ENCODE measurements around the gene TMEM247.

Gene TMEM247

GRCh38 chr2:46489423-46490174, 10.2 kb downstream of the TMEM247 start:
- DNase-seq (ENCODE audit: low spot score), result no peak

DNA sequence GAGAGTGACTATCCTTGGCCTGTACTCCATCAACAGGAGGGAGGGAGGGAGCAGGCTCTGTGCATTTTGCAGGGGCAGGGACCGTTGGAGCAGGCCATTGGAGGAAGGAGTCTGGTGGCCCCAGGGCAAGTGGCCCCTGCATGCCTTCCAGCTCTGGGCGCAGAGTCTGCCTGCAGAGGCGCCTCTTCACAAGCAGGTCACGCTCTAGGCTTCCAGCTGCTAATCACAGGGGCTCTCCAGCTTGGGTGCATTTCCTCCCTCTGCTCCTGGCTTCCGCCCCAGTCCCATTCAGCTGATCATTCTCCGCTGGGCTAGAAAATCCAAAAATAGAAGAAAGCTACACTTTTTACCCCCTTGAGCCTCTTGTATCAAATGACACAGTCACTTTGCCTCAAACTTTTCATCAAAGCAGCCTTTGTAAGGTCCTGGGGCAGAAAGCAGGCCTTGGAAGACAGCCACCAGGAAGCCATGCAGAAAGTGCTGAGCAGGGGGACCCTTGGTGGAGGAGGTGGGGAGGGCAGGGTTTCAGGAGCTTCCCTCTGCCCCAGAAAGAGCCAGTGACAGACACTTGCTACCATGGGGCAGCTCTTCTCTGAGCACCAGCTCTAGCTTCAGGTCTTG, 11.3 kb downstream of the TMEM247 start:
- DNase-seq (ENCODE audit: low spot score), result peak; percentile 17

DNA sequence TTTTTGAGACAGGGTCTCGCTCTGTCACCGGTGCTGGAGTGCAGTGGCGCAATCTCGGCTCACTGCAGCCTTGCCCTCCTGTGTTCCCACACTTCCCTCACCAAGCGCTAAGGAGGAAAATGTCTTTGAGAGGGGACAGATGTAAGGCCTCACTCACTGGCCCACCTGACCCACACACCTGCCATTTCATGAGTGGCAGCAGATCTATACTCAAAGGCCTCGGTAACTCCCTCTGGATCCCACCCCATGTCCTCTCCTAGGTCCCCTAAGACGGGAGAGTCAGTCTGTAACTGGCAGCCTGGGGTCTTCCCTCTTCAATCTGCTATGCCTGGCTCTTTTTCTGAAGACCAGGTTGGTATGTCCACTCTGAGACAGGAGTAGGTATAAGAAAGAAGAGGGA, 12.9 kb downstream of the TMEM247 start:
- DNase-seq (ENCODE audit: low spot score), result no peak

GRCh38 chr2:46493241-46493970, 14.0 kb downstream of the TMEM247 start:
- DNase-seq (ENCODE audit: low spot score), result no peak

DNA sequence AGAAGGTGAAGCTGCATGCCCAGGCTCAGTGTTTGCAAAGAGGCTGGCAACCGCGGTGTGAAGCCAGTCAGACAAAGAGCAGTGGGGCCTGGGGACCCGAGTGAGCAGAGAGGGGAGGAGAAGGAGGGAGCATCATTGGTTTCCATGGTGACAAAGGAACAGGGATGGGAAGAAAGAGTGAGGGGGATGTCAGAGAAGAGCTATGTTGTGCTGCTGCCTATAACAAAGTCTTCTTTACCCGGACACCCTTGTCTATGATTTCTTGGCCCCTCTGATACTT, 14.5 kb downstream of the TMEM247 start:
- no peak for DNase-seq (ENCODE audit: low spot score)

GRCh38 chr2:46494596-46494995, 15.2 kb downstream of the TMEM247 start:
- no peak for DNase-seq (ENCODE audit: low spot score)

DNA sequence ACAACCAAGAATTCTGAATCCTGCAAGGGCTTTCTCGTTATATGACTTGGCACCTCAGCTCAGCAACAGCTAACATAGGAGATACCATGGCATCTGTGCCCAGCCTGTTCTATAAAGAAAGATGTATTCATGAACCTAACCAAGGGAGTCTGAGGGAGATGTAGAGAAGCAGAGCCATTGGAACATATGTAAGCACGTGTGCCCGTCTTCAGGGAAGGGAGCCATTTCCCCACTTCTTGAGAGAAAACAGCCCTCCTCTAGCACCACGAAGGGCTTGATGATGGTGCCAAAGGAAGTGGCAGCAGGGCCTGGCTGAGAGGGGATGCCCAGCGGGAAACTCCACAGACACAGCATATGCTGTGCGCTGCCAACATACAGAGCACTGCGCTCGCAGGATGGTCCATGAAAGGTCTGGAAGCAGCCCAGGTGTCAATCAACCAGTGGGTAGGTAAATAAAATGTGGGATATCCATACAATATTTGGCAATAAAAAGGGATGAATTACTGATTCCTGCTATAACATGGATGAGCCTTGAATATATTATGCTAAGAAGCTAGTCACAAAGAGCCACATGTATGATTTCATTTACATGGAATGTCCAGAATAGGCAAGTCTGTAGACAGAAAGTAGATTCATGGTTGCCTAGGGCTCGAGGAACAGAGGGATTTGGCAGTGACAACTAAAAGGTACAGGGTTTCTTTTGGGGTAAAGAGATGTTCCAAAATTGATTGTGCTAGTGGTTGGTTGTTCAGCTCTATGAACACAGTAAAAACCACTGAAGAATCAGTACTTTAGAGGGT, 16.1 kb downstream of the TMEM247 start:
- no peak for DNase-seq (ENCODE audit: low spot score)

- no peak for DNase-seq (ENCODE audit: low spot score)
Measured at GRCh38 chr2:46497766-46498165, 18.4 kb downstream of the TMEM247 start.

DNA sequence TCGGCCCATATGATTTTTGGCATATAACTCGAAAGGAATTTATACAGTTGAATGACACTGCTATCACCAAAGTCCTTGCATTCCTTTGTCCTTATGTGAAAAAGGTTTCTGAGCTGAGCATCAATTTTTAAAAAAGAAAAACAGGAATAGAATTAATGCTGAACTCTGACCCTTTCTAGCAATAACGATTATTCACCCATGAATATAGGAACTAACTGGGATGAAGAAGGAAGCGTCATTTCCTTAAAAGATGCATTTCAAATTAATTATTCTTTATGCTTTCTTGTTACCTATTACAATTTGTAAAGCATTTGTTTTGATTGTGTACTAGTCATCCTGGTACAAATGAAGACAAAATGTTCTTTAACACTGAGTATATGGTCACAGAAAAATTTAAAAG, 19.3 kb downstream of the TMEM247 start:
- DNase-seq (ENCODE audit: low spot score), result no peak

DNA sequence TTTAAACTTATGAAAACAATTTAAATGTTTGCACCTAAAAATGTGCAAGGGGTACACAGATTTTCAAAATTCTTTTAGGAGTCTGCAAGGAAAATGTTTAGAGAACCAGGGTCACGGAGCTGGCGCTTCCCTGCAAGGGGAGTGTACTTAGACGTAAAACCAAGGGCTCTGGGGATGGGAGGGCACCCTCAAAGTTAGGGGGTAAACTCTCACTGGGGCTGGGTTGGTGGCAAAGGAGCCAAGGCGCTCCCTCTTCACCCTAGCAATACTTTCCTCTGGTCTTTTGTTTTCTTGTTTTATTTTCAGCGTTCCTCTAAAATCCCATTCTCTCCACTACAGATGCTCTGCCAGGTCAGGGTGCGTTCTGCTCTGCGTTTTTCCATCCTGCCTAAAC, 20.0 kb downstream of the TMEM247 start:
- no peak for DNase-seq (ENCODE audit: low spot score)

GRCh38 chr2:46500801-46501200, 21.4 kb downstream of the TMEM247 start:
- no peak for DNase-seq (ENCODE audit: low spot score)

GRCh38 chr2:46502291-46502885, 23.0 kb downstream of the TMEM247 start:
- DNase-seq (ENCODE audit: low spot score), result no peak

DNA sequence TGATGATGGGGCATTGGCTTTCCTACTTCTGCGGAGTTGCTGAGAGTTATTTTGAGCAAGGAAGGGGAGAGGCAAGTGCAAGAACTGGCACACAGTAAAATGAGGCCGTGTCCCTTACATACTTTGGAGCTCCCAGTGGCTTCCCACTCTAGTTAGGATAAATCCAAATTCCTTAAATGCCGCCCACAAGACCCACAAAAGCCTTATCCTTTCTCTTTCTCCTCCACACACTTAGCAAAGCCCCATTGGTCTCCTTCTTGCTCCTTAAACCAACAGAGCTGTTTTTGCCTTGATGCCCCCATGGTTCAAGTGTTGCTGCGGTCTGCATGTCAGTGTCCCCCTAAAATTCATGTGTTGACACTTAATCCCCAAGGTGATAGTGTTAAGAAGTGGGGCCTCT, 24.3 kb downstream of the TMEM247 start:
- no peak for DNase-seq (ENCODE audit: low spot score)

DNA sequence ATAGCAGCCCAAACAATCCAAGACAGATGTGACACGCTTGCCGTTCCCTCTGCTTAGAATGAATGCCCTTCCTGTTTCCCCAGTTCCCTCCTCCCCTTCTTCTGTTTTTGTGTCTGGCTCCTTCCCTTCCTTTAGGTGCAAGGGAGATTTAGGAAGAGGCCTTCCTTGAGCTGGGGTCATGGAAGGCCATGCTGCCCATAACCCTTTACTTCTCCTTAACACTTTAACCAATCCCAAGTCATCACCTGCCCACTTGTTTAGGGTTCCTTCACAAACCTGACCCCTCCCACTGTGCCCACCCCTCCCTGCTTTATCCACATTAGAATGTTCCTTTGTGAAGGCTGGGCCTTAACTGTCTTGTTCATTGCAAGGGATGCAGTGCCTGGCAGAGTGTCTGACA, 24.9 kb downstream of the TMEM247 start:
- no peak for DNase-seq (ENCODE audit: low spot score)

DNA sequence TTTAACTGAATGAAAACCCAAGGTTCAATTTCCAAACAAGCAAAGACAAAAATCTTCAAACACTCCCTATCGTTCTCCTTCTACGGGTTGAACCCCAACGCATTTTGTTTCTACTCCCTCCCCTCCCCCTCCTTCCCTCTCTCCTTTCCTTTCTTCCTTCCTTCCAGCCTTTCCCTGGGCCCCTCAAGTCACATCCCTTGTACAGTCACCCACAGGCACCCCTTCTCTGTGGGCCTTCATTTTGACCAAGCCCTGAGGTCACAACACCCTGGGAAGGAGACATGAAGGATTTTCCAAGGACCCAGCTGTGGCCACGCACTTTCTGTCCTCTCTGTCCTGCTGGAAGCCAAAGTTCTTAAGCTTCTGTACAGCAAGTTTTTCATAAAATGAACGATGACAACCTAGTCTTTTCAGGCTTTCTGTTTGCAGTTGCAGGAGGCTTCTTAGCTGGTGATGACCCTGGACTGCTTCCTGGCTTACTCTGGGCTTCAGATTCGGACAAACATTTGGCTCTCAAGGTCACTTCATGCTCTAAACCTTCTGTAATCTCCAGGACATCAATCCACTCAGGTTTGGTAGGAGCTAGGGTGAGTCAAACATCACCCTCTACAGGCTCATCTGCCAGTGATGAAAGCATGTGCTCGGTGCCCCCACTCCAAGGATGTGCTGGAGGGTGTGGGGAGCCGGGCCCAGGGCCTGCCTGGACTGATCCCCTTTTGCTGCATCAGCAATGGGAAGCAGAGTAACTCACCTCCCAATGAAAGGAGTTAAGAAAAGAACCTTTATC, 25.5 kb downstream of the TMEM247 start:
- no peak for DNase-seq (ENCODE audit: low spot score)

DNA sequence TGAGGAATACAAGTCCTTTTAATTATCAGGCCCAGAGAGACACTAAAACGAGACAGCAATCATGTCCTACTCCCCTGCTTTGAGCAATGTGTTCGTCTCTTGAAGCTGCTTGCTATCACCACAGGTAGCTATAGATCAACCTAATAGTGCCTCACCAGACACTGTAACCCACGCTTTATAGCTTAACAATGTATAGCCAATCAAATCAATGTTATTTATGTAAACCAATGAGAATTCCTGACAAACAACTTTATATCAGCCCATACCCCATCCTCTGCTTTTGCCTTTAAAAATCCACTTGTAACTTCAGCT, 26.1 kb downstream of the TMEM247 start:
- DNase-seq (ENCODE audit: low spot score), result no peak

GRCh38 chr2:46506131-46506706, 26.9 kb downstream of the TMEM247 start:
- no peak for DNase-seq (ENCODE audit: low spot score)

DNA sequence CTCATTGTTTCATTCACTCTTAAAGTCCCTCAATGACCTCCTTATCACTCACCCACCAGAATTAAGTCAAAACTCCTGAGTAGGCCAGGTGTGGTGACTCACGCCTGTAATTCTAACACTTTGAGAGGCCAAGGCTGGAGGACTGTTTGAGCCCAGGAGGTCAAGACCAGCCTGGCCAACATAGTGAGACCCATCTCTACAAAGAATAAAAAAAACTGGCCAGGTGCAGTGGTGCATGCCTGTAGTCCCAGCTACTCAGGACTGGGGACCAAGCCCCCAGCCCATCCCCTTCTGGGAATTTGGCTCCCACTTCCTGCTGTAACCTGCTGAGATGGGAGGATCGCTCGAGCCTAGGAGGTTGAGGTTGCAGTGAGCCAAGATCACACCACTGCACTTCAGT, 28.9 kb downstream of the TMEM247 start:
- no peak for DNase-seq (ENCODE audit: low spot score)

- no peak for DNase-seq (ENCODE audit: low spot score)
Measured at GRCh38 chr2:46508759-46509158, 29.4 kb downstream of the TMEM247 start.

DNA sequence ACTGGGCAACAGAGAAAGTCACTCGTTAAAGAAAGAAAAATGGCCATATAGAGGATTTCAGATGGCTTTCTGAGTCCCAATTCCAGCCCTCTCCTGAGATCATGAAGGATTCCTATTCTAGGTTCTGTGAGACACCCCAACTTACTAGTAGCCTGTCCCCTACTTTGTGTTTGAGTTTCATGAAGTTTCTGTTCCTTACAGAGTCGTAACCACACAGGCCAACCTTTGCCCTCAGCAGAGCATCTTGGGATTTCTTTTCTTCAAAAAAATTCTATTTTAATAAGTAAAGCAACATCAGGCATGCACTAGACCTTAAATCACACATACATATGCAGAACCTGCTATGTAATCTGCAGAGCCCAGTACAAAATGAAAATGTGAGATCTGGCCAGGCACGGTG, 30.4 kb downstream of the TMEM247 start:
- DNase-seq (ENCODE audit: low spot score), result no peak

- DNase-seq (ENCODE audit: low spot score), result no peak
Measured at GRCh38 chr2:46510598-46511177, 31.3 kb downstream of the TMEM247 start.

All from cerebellar cortex (tissue), 1 donor.